Measurements from ENCODE around the gene ISL2. TPM values are rescaled to one million over a fixed set of nuclear protein-coding genes. Genes with fewer than 3 reads are reported as not detected.

Gene ISL2
- total RNA-seq, 1 experiment from 2014 or later, result 0.15 TPM

- H3K79me1 ChIP-seq (ENCODE audit: insufficient read depth, low read depth, low read length, poor library complexity, severe bottlenecking), result no peaks in the 10 kb centered on the region
- H3K9ac ChIP-seq (ENCODE audit: extremely low read depth, insufficient read length, low read length), result peak within 1 kb of the TSS; percentile 45
- no peak within 1 kb of the TSS for H2BK5ac ChIP-seq (ENCODE audit: insufficient read length, low read length)
- H4K91ac ChIP-seq (ENCODE audit: insufficient read length, low read depth, low read length), result no peak within 1 kb of the TSS
- no peak within 1 kb of the TSS for H2BK12ac ChIP-seq (ENCODE audit: insufficient read length, low read depth, low read length)
- no peak within 1 kb of the TSS for H3K23ac ChIP-seq (ENCODE audit: insufficient read length, low read depth, low read length)
- Mint-ChIP-seq H3K36me3 (ENCODE audit: insufficient read depth in 1 of 3, low read depth in 3 of 3) (no peaks in the 10 kb centered on the region; a peak in 3 of 7 replicates), H3K4me3 (peak within 1 kb of the TSS; percentile 87 to 90), H3K27ac (peak within 1 kb of the TSS in 2 of 3 experiments; percentile 44 to 85; a peak in 2 of 7 replicates), H3K27me3 (ENCODE audit: low read depth) (peaks cover 21% of the 10 kb centered on the region), H3K9me3 (peaks cover 0 to 3% of the 10 kb centered on the region in 2 experiments; a peak in 2 of 5 replicates), H3K4me1 (peaks cover 16 to 17% of the 10 kb centered on the region in 2 experiments)
- peak; percentile 97 for DNase-seq
- no peak within 1 kb of the TSS for H3K27ac ChIP-seq (ENCODE audit: insufficient read length, low read depth, low read length)
- H3K23me2 ChIP-seq (ENCODE audit: insufficient read length, low read depth, low read length, poor library complexity, severe bottlenecking), result peaks cover 5% of the 10 kb centered on the region
- TF ChIP-seq CTCF (conservative IDR thresholded peaks at IDR 0.05), result no peak
- H4K8ac ChIP-seq (replicated peaks; ENCODE audit: insufficient read length, low read depth, low read length), result no peak within 1 kb of the TSS
- no peak within 1 kb of the TSS for H3K56ac ChIP-seq (ENCODE audit: insufficient read length, low read depth, low read length)
- no peaks in the 10 kb centered on the region for H3K79me2 ChIP-seq (ENCODE audit: insufficient read depth, low read length)
- peak within 1 kb of the TSS; percentile 66; the same call in 1 of the 2 replicates for H3K14ac ChIP-seq (ENCODE audit: insufficient read depth, low read length)
- no peak within 1 kb of the TSS for H3T11ph ChIP-seq (ENCODE audit: low read length)
- no peaks in the 10 kb centered on the region for H4K20me1 ChIP-seq (ENCODE audit: control insufficient read depth, insufficient read depth, insufficient read length)
- H2BK15ac ChIP-seq (ENCODE audit: low read depth, low read length), result no peak within 1 kb of the TSS
- H2AFZ ChIP-seq (ENCODE audit: low read length), result peak within 1 kb of the TSS; percentile 58
- H3K4me2 ChIP-seq (ENCODE audit: insufficient read depth, insufficient read length, low read length), result peak within 1 kb of the TSS; percentile 72
- H2BK120ac ChIP-seq (ENCODE audit: low read depth, low read length, poor library complexity, severe bottlenecking), result no peak within 1 kb of the TSS
- no peaks in the 10 kb centered on the region for H3K4me1 ChIP-seq (ENCODE audit: insufficient read depth, low read length)
- WGBS (ENCODE audit: extremely low coverage, insufficient read length, low lambda C conversion rate), result no CpG with 5 or more reads among the region's 60 CpGs
- H2BK20ac ChIP-seq (ENCODE audit: low read depth, low read length, poor library complexity, severe bottlenecking), result no peak within 1 kb of the TSS
- H3K18ac ChIP-seq (ENCODE audit: insufficient read length, low read depth, low read length), result no peak within 1 kb of the TSS
- no peaks in the 10 kb centered on the region for H3K27me3 ChIP-seq (ENCODE audit: insufficient read depth, low read length)
- H3K4ac ChIP-seq (ENCODE audit: low read depth, low read length), result no peak within 1 kb of the TSS
- no peaks in the 10 kb centered on the region for H3K9me3 ChIP-seq (ENCODE audit: control insufficient read depth, low read depth, low read length)
- no peak within 1 kb of the TSS for H2AK5ac ChIP-seq (ENCODE audit: insufficient read length, low read length)
- H4K5ac ChIP-seq (ENCODE audit: insufficient read length, low read depth, low read length), result no peak within 1 kb of the TSS
Measured at GRCh38 chr15:76311100-76311953, 25.2 kb upstream of the ISL2 start, which contains the start of gene ETFA. Gene ETFA, minus strand, starts transcription at chr15:76311469. Its CDS starts 81 bp downstream, at chr15:76311388.

Measured in H9 (cell line).